A673 (cell line): Measurements from ENCODE around the gene AQP7.

Experiments used
- CTCF ChIP-seq: fragments of 300-800, 200-600 bp; sonication (generic); conservative IDR thresholded peaks from 2 replicates; pipeline ENCODE4 v1.5.1; 2017; ENCODE audit warnings: low read depth, mild to moderate bottlenecking, antibody characterized with exemption, low read length, moderate library complexity, mixed read lengths
- EZH2 ChIP-seq: fragments of 200-600 bp; sonication (generic); IDR thresholded peaks from 2 replicates; pipeline ENCODE4 v1.6.1; 2017; ENCODE audit warnings: borderline replicate concordance, low read depth, mild to moderate bottlenecking, mixed read lengths, antibody characterized with exemption, low read length; ENCODE audit not compliant: poor library complexity, severe bottlenecking

DNA sequence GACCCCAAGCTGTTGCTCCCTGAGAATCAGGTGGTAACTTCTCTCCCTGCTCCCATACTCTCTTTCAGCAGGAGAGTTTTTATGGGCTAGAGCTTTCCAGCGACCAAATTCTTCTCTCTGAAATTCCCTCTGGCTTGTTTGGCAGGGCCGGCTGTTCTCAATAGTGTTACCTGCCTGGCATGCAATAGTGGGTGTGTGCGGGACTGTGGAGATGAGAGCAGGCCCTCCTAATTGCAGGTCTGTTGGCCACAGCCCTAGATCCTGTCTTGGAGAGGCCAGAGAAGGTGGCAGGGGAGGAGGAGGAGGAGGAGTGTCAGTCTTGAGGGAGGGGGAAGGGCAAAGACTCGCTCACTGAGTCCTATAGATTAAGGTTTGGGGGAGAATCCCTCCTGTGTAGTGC is 29.5 kb downstream of the AQP7 start:
- TF ChIP-seq EZH2: no peak
- no peak for TF ChIP-seq CTCF
